Subcutaneous abdominal adipose tissue (tissue), 5 donors: ENCODE data around the gene USP7.

Source experiments
- H3K27ac ChIP-seq: one replicate; pipeline ENCODE4 v1.7.0; 2013; ENCODE audit warnings: low read depth, mild to moderate bottlenecking, inconsistent platforms, low read length, moderate library complexity
- H3K27me3 ChIP-seq, 5 donors: one replicate each; pipeline ENCODE4 v1.7.0; 2013; ENCODE audit warnings: low read length in 5 of 5, inconsistent platforms in 1 of 5; ENCODE audit not compliant: control insufficient read depth in 5 of 5, insufficient read depth in 4 of 5
- H3K36me3 ChIP-seq, 5 donors: one replicate each; pipeline ENCODE4 v1.7.0; 2013; ENCODE audit warnings: low read length in 5 of 5; ENCODE audit not compliant: control insufficient read depth in 5 of 5, insufficient read depth in 5 of 5
- H3K4me1 ChIP-seq, 5 donors: one replicate each; pipeline ENCODE4 v1.7.0; 2013; ENCODE audit warnings: low read length in 5 of 5, mild to moderate bottlenecking in 3 of 5, moderate library complexity in 1 of 5; ENCODE audit not compliant: control insufficient read depth in 5 of 5, insufficient read depth in 5 of 5
- H3K4me3 ChIP-seq, 5 donors: one replicate each; pipeline ENCODE4 v1.7.0; 2013; ENCODE audit warnings: low read length in 5 of 5, low read depth in 1 of 5
- H3K9ac ChIP-seq, 5 donors: one replicate each; pipeline ENCODE4 v1.7.0; 2013; ENCODE audit warnings: low read length in 5 of 5, mild to moderate bottlenecking in 4 of 5, moderate library complexity in 3 of 5
- H3K9me3 ChIP-seq, 5 donors: one replicate each; pipeline ENCODE4 v1.7.0; 2013; ENCODE audit warnings: low read length in 5 of 5; ENCODE audit not compliant: control insufficient read depth in 5 of 5
- donor health status: healthy.
- donor health status: healthy.
- donor health status: healthy.
- donor health status: healthy.
- donor health status: healthy.

Gene USP7

DNA sequence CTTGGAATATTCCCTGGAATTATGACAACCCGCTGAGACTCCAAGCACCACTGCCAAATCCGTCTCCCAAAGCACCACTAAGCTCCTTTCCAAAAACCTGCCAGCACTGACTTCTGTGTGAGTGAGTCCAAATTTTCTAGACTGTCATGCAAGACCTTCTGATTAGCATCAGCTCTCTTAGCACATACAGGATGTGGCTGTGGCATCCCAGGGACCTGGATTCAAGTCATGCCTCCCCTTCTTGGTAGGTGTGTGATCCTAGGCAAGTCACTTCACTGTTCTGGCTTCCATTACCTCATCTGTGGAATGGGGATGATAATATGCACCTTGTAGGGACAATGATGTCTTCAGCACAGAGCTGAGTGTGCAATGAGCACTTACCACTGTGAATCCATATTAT is 38.3 kb upstream of the USP7 start:
- Histone ChIP-seq H3K36me3 (no peaks in the 10 kb centered on the region), H3K4me1 (no peaks in the 10 kb centered on the region), H3K27ac (no peak overlapping the region), H3K9ac (no peak overlapping the region), H3K27me3 (no peaks in the 10 kb centered on the region), H3K9me3 (no peaks in the 10 kb centered on the region), H3K4me3 (no peak overlapping the region)

DNA sequence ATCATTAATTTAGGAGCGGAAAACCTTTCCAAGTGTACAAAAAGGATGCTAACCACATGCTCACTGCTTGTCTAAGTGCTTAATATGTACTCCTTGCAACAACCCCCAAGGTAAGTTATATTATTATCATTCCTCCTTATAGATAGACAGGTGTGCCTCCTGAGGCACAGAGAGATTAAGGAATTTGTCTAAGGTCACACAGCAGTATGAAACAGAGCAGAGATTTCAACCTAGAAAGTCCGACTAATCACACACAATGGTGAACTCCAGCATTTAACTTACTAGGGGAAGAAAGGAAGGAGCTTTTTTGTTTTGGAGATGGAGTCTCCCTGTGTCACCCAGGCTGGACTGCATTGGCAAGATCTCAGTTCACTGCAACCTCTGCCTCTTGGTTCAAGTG is 37.0 kb upstream of the USP7 start:
- Histone ChIP-seq H3K27ac (no peak overlapping the region), H3K27me3 (no peaks in the 10 kb centered on the region), H3K36me3 (no peaks in the 10 kb centered on the region), H3K4me3 (no peak overlapping the region), H3K4me1 (no peaks in the 10 kb centered on the region), H3K9me3 (no peaks in the 10 kb centered on the region), H3K9ac (no peak overlapping the region)

DNA sequence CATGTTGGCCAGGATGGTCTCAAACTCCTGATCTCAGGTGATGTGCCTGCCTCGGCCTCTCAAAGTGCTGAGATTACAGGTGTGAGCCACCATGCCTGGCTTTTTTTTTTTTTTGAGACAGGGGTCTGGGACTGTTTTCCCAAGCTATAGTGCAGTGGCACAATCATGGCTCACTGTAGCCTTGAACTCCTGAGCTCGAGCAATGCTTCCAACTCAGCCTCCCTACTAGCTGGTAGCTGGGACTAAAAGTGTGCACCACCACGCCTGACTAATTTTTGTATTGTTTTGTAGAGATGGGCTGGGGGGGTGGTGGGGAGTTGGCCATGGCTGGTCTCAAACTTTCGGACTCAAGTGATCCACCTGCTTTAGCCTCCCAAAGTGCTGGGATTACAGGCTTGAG is 36.1 kb upstream of the USP7 start:
- Histone ChIP-seq H3K36me3 (no peaks in the 10 kb centered on the region), H3K27me3 (no peaks in the 10 kb centered on the region), H3K4me3 (no peak overlapping the region), H3K9me3 (no peaks in the 10 kb centered on the region), H3K9ac (no peak overlapping the region), H3K4me1 (no peaks in the 10 kb centered on the region), H3K27ac (no peak overlapping the region)

DNA sequence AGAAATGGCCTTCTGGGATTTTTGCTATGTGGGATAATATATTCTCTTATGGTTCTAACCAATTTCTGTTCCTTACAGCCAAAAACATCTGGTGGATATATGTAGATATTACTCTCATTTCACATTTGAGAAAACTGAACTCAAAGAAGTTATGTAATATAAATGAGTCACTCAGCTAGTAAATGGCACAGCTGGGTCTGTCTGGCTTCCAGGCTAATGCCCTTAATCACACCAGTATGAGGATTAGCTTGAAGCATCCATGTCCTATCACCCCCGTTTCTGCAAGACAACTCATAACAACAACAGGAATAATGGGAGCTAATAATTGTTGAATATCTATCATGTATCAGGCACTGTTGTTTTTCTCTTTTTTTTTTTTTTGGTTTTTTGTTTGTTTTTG is 34.4 kb upstream of the USP7 start:
- Histone ChIP-seq H3K27ac (no peak overlapping the region), H3K4me3 (no peak overlapping the region), H3K36me3 (no peaks in the 10 kb centered on the region), H3K27me3 (no peaks in the 10 kb centered on the region), H3K4me1 (no peaks in the 10 kb centered on the region), H3K9me3 (no peaks in the 10 kb centered on the region), H3K9ac (no peak overlapping the region)

DNA sequence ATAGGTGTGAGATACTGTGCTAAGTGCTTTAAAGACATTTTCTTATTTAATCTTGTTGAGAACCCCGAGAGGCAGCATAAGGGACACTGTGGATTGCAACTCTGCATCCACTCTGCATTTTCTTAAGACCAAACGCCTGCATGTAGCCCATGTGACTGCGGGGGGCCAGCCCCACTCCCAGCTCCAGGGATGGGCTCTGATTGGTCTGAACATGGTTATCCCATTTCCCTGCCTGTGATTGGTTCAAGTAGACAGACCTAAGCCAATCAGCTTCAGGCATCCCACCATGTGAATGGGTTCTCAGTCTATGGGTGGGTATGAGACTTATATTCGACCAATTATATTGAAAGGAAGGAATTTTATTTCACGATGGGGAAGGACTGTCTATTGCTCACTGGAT is 33.2 kb upstream of the USP7 start:
- no peak overlapping the region for H3K9ac ChIP-seq
- H3K27me3 ChIP-seq: no peaks in the 10 kb centered on the region
- no peaks in the 10 kb centered on the region for H3K4me1 ChIP-seq
- no peak overlapping the region for H3K4me3 ChIP-seq
- H3K36me3 ChIP-seq: no peaks in the 10 kb centered on the region
- H3K9me3 ChIP-seq: no peaks in the 10 kb centered on the region
- no peak overlapping the region for H3K27ac ChIP-seq

DNA sequence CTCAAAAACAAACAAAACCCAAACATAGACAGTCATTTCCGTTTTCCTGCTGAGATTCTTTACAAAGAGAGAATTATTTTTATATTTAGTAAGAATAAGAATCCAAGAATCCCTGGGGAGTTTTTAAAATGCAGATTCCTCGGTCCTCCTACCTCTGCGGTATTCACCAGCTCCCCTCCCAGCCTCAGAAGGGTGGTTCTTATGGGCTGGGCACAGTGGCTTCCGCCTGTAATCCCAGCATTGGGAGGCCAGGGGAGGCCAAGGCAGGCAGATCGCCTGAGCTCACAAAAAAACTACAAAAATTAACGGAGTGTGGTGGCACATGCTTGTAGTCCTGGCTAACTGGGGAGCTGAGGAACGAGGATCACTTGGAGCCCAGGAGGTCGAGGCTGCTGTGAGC is 26.7 kb upstream of the USP7 start:
- no peaks in the 10 kb centered on the region for H3K36me3 ChIP-seq
- H3K9ac ChIP-seq: no peak overlapping the region
- no peak overlapping the region for H3K4me3 ChIP-seq
- no peak overlapping the region for H3K27ac ChIP-seq
- no peaks in the 10 kb centered on the region for H3K9me3 ChIP-seq
- peaks cover 0 to 4% (median 0%) of the 10 kb centered on the region in 5 donors for H3K27me3 ChIP-seq
- no peaks in the 10 kb centered on the region for H3K4me1 ChIP-seq

DNA sequence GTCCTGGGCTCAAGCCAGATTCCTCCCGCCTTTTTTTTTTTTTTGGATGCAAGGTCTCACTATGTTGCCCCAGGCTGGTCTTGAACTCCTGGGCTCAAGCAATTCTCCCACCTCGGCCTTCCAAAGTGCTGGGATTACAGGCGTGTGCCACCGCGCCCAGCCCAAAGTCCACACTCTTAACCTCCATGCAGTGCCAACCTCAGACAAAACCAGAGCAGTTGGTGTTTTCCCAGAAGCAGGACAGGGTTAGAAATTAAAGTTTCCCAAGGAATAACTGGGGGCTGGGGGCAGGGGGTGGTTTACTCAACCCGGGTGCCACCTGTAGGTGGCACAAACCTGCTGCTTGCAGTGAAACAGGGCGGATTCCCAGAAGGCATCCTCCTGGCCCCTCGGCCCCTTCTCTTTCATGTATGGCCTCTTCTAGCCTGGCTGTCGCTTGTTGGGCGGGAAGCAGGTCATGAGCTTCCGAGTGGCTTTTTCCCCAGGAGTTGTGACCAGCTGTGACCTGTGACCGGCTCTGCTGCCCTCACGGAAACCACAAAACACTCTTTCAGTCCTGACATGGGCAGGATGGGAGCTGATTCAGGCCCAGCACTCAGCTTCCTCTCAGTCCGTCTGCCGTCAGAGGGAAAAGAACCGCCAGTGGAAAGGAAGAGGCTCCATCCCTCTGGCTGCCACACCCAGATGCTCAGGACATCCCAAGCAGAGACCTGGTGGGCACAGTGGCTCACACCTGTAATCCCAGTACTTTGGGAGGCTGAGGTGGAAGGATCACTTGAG is 25.6 kb upstream of the USP7 start:
- no peak overlapping the region for H3K27ac ChIP-seq

DNA sequence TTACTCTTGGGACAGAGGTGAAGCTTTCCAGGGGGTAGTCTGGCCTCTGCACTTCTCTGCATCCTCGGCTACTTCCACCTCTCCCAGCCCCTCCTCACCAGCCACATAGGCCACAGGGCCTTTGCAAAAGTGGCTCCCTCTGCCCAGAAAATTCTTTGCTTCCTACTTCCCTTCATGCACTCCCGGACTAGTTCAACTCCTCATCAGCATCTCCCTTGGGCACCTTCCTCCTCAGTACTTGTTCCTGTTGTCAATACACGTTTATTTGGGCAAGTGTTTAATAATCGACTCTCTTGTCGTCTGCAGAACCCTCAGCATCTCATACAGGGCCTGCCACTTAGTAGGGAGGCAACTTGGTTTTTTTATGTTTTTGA is 23.1 kb upstream of the USP7 start:
- no peak overlapping the region for H3K9ac ChIP-seq
- no peaks in the 10 kb centered on the region for H3K9me3 ChIP-seq
- no peaks in the 10 kb centered on the region for H3K36me3 ChIP-seq
- no peaks in the 10 kb centered on the region for H3K4me1 ChIP-seq
- no peak overlapping the region for H3K4me3 ChIP-seq
- H3K27me3 ChIP-seq: peaks cover 0 to 4% (median 0%) of the 10 kb centered on the region in 5 donors
- H3K27ac ChIP-seq: no peak overlapping the region

More for the DNA sequence above, 25.6 kb upstream of the USP7 start:
- no peaks in the 10 kb centered on the region for H3K9me3 ChIP-seq
- H3K9ac ChIP-seq: no peak overlapping the region
- no peaks in the 10 kb centered on the region for H3K36me3 ChIP-seq
- peaks cover 0 to 4% (median 0%) of the 10 kb centered on the region in 5 donors for H3K27me3 ChIP-seq
- no peaks in the 10 kb centered on the region for H3K4me1 ChIP-seq
- no peak overlapping the region for H3K4me3 ChIP-seq

DNA sequence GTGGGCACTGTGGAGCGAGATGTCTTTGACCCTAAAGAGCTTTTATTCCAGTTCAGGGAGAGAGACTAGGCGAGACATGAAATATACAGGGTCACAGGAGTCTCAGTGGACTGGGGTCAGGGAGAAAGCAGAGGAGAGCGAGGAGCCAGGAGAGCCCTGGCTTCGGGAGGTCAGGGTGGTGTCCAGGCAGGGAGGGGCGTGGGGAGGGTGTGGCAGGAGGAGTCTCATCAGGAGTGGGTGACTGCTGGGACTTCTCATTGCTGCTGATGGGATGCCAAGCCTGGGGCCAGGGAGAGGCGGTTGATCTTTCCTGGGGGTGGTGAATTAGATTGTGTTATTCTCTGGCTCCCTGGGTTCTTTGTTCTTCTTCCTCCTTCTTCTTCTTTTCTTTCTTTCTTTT is 22.4 kb upstream of the USP7 start:
- H3K9me3 ChIP-seq: no peaks in the 10 kb centered on the region
- no peak overlapping the region for H3K9ac ChIP-seq
- H3K27me3 ChIP-seq: peaks cover 0 to 4% (median 0%) of the 10 kb centered on the region in 5 donors
- H3K4me3 ChIP-seq: no peak overlapping the region
- no peaks in the 10 kb centered on the region for H3K4me1 ChIP-seq
- H3K27ac ChIP-seq: no peak overlapping the region
- H3K36me3 ChIP-seq: no peaks in the 10 kb centered on the region

DNA sequence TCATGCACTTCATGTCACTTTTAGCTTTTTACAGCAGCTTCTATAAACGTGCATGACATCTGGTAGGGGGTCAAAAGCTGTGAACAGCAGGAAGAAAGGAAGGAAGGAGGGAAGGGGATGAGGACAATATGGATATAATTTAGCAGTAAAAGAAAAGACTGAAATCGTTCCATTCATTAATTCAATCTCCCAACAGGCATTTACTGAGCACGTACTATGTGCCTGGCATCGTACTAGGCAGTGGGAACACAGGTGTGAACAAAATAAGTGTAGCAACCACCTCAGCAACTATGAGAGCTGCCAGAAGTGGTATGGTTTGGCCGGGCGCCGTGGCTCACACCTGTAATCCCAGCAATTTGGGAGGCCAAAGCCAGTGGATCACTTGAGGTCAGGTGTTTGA is 19.1 kb upstream of the USP7 start:
- H3K4me3 ChIP-seq: no peak overlapping the region
- no peaks in the 10 kb centered on the region for H3K4me1 ChIP-seq
- H3K36me3 ChIP-seq: no peaks in the 10 kb centered on the region
- no peaks in the 10 kb centered on the region for H3K27me3 ChIP-seq
- H3K9ac ChIP-seq: no peak overlapping the region
- no peak overlapping the region for H3K27ac ChIP-seq
- no peaks in the 10 kb centered on the region for H3K9me3 ChIP-seq
